Hepatocyte (in vitro differentiated cells): Measurements from ENCODE around the gene HS3ST3B1.

Experiments
- EZH2 ChIP-seq: fragments of 200-600 bp; sonication (generic); IDR thresholded peaks from 2 replicates; pipeline ENCODE4 v1.6.1; 2016; ENCODE audit warnings: antibody characterized with exemption, mild to moderate bottlenecking, borderline replicate concordance
- EZH2phosphoT487 ChIP-seq: fragments of 200-600 bp; sonication (generic); IDR thresholded peaks from one replicate; pipeline ENCODE4 v1.6.1; 2018; ENCODE audit warnings: antibody characterized with exemption, mild to moderate bottlenecking, low read depth, moderate library complexity; ENCODE audit not compliant: unreplicated experiment, severe bottlenecking
- TF ChIP-seq, protein P1 (sequence below): fragments of 200-600 bp; sonication (generic); IDR thresholded peaks from 2 replicates; pipeline ENCODE4 v1.5.1; 2016; ENCODE audit warnings: antibody characterized with exemption, mild to moderate bottlenecking; ENCODE audit not compliant: poor library complexity

- TF ChIP-seq, protein P1, sequence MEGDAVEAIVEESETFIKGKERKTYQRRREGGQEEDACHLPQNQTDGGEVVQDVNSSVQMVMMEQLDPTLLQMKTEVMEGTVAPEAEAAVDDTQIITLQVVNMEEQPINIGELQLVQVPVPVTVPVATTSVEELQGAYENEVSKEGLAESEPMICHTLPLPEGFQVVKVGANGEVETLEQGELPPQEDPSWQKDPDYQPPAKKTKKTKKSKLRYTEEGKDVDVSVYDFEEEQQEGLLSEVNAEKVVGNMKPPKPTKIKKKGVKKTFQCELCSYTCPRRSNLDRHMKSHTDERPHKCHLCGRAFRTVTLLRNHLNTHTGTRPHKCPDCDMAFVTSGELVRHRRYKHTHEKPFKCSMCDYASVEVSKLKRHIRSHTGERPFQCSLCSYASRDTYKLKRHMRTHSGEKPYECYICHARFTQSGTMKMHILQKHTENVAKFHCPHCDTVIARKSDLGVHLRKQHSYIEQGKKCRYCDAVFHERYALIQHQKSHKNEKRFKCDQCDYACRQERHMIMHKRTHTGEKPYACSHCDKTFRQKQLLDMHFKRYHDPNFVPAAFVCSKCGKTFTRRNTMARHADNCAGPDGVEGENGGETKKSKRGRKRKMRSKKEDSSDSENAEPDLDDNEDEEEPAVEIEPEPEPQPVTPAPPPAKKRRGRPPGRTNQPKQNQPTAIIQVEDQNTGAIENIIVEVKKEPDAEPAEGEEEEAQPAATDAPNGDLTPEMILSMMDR = no peak
- no peak for TF ChIP-seq EZH2phosphoT487
- TF ChIP-seq EZH2 = no peak
These were observed 24.8 kb downstream of the HS3ST3B1 start for GRCh38 chr17:14325618-14326167.
